Neural cell (in vitro differentiated cells): ENCODE measurements around the gene RPP14.
"Not testable (repeated sequence)": the region's sequence is repeated elsewhere in the genome, so short reads cannot be mapped to it uniquely, and the experiment has no call there.

ENCODE experiments used
- CTCF ChIP-seq: fragments of 450-650 bp; IDR thresholded peaks from 2 replicates; pipeline ENCODE4 v1.5.1; 2014; ENCODE audit warnings: antibody characterized with exemption, mild to moderate bottlenecking, moderate library complexity; ENCODE audit not compliant: poor library complexity, severe bottlenecking
- EP300 ChIP-seq: fragments of 450-650 bp; conservative IDR thresholded peaks from 2 replicates; pipeline ENCODE4 v1.6.1; 2014; ENCODE audit warnings: antibody characterized with exemption, mild to moderate bottlenecking, moderate library complexity; ENCODE audit not compliant: poor library complexity, severe bottlenecking
- MXI1 ChIP-seq: fragments of 450-650 bp; conservative IDR thresholded peaks from 2 replicates; pipeline ENCODE4 v1.6.1; 2014; ENCODE audit warnings: antibody characterized with exemption, mild to moderate bottlenecking; ENCODE audit not compliant: poor library complexity, severe bottlenecking
- POLR2AphosphoS5 ChIP-seq: IDR thresholded peaks from 2 replicates; pipeline ENCODE4 v1.6.1; 2012
- RAD21 ChIP-seq: fragments of 450-650 bp; conservative IDR thresholded peaks from 2 replicates; pipeline ENCODE4 v1.6.1; 2014; ENCODE audit warnings: antibody characterized with exemption, mild to moderate bottlenecking, moderate library complexity
- REST ChIP-seq: IDR thresholded peaks from 2 replicates; pipeline ENCODE4 v1.6.1; 2012; ENCODE audit warnings: borderline replicate concordance
- SMC3 ChIP-seq: fragments of 450-650 bp; conservative IDR thresholded peaks from 2 replicates; pipeline ENCODE4 v1.6.1; 2014; ENCODE audit warnings: antibody characterized with exemption, mild to moderate bottlenecking, moderate library complexity; ENCODE audit not compliant: poor library complexity
- TAF1 ChIP-seq: IDR thresholded peaks from 2 replicates; pipeline ENCODE4 v1.6.1; 2012; ENCODE audit warnings: low read depth

GRCh38 chr3:58273362-58273761 is 32.7 kb upstream of the RPP14 start:
- not testable (repeated sequence) for TF ChIP-seq CTCF, EP300, TAF1, MXI1, POLR2AphosphoS5, RAD21, SMC3, REST
